GM15510 (cell line): Measurements from ENCODE around the gene WIF1.

ENCODE experiments used
- POLR2A ChIP-seq: IDR thresholded peaks from 3 replicates; pipeline ENCODE4 v1.6.1; 2011; ENCODE audit warnings: borderline replicate concordance; ENCODE audit not compliant: insufficient read length; ENCODE audit errors: extremely low read depth

The WIF1 gene

GRCh38 chr12:65086236-65086635, 34.9 kb downstream of the WIF1 start:
- TF ChIP-seq POLR2A, result no peak

- TF ChIP-seq POLR2A, result no peak
Measured at GRCh38 chr12:65084579-65084978, 36.5 kb downstream of the WIF1 start.

- TF ChIP-seq POLR2A, result no peak
Measured at GRCh38 chr12:65083581-65083980, 37.5 kb downstream of the WIF1 start.

- no peak for TF ChIP-seq POLR2A
Measured at GRCh38 chr12:65082406-65082805, 38.7 kb downstream of the WIF1 start.

- no peak for TF ChIP-seq POLR2A
Measured at GRCh38 chr12:65081496-65081895, 39.6 kb downstream of the WIF1 start.

- TF ChIP-seq POLR2A, result no peak
Measured at GRCh38 chr12:65074932-65075331, 46.2 kb downstream of the WIF1 start.

DNA sequence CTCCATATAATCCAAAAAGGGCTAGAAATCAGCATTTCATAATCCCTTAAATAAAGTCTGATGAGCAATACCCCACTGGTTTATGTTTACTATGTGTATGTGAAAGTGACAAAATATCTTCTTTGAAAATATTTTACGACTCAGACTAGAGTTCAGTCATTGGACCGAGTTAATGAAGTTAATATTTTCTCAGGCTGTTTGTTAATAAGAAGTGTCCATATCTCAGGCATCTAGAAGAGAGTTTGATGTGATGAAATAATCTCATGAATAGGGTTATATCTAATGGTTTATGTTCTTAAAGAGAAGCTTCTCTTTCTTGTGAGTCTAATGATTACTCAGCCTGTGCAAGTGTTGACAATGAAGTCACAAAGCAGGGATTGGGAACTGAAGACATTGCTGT, 51.8 kb downstream of the WIF1 start:
- TF ChIP-seq POLR2A, result no peak

DNA sequence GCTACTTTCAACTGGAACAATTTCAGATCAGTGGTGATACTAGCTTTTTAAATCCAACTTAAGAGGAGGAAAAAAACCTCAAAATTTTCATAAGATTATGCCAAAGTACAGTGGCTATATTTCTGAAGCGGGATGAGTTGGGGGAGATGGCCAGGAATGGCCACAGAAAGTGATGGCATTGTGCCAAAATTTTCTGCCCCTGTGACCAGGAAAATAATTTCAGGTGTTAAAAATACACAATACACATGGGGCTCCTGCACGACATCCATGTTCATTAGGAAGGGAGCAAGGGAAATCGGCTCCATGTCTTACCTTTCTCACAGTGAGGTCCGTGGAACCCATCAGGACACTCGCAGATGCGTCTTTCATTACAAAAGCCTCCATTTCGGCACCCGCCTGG, 53.7 kb downstream of the WIF1 start:
- no peak for TF ChIP-seq POLR2A

DNA sequence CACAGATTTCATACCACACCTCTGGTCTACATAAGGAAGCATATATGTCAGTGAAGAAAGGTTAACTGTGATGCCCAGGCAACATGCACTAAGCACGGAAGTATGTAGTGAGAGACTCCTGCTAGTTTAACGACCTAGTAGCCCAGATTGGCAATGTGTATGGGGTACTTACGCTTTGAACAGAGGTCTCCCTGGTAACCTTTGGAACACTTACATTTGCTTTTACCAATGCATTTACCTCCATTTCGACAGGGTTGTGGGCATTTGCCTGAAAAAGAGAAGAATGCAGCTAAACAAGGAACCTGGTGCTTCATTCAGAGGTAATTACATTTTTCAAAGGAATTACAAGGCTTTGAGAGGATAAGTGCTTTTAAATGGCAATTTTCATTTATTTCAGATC, 65.2 kb downstream of the WIF1 start:
- TF ChIP-seq POLR2A, result no peak

DNA sequence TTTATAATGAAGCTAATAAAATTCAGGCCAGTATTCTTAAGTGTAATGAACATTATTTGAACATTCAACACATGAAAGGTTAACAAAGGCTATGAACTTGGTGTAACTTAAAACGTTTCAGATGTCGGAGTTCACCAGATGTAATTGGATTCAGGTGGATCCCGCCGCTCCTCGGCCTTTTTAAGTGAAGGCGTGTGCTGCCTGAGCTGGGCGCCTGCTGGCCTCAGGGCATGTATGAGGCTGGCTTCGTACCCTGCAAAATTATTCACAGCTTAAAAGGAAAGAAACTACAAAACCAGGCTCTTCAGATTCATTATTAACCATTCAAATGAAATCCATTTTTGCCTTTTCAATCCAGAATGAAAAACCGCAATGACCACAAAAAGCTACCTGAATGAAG, 69.9 kb downstream of the WIF1 start:
- TF ChIP-seq POLR2A, result no peak

DNA sequence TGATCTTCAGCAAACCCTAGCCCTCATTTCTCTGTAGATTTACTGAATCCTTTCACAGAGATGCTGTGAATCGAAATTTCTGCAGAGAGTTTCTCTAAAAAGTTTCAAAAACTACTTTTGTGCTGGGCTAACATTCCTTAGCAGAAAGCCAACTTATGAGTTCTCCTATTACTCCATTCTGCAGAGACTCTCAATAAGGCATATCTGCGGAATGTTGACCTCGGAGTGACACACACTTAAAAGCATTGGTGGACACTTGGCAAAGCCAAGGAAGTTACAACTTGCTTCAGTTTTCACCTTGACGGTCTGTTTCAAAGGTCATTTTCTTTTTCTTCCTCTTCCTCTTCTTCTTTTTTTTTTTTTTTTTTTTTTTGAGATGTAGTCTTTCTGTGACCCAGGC, 75.8 kb downstream of the WIF1 start:
- no peak for TF ChIP-seq POLR2A

DNA sequence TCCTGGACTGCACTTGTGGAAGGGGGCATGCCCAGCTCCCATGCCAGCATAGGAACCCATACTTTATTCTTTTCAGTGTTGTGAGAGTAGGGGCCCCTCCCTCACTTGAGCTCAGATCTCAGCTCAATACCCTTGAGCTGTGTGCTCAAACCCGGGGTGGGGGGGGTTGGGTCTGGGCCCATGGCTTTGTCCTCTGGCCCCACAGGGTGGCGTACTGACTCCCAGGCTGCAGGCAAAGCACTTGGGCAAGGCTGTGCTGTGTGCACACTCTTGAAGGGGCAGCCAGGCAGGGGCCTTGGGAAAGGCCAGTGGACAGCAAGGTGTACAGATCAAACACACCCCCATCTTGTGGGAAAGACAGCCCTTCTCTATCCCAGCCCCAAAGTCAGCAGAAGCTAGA, 81.8 kb downstream of the WIF1 start:
- TF ChIP-seq POLR2A, result no peak

DNA sequence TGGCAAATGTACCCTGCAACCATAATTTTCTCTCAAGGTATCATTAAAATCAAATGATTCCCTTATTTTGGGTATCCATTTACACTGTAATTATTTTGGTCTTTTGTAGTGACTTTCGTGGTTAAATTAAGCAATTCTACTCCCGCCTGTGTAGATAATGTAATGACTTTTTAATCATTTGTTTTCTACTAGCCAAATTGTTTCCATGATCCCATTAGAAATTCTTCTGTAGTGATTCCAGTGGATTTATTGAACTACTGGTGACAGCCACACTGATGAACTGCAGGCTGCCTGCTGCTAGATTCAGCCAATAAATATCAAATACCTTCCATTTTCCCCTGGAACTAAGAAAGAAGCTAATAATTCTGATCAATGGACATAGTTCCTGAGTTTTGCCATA, 96.0 kb downstream of the WIF1 start:
- no peak for TF ChIP-seq POLR2A

- TF ChIP-seq POLR2A, result no peak
Measured at GRCh38 chr12:65023485-65023884, 97.6 kb downstream of the WIF1 start.

- no peak for TF ChIP-seq POLR2A
Measured at GRCh38 chr12:65022960-65023359, 98.1 kb downstream of the WIF1 start.

- TF ChIP-seq POLR2A, result no peak
Measured at GRCh38 chr12:65022421-65022820, 98.7 kb downstream of the WIF1 start.

DNA sequence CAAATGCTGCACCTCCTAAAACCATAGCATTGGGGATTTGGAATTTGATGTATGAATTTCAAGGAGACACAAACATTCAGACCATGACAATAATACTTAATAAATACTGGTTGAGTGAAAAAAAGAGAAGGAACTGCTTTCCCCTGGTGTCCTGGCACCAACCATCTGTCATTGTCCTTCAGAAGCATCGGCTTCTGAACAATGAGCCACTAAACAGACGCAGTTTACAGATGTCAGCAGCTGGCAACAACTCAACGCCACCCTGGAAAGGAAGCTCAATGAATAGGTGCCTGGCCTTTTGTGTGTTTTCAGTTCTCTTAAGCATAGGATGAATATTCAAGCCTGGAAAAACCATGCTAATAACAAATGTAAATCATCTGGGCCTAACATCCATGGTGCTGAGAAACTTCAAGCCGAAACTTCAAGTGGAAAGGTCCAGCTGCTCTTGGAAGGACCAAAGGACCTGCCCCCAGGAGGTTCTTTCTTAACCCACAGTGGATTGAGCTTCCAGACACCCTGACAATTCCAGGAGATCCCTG, 101.3 kb downstream of the WIF1 start:
- TF ChIP-seq POLR2A, result no peak
